ENCODE results near the gene RWDD1.

- TF ChIP-seq, protein P1, sequence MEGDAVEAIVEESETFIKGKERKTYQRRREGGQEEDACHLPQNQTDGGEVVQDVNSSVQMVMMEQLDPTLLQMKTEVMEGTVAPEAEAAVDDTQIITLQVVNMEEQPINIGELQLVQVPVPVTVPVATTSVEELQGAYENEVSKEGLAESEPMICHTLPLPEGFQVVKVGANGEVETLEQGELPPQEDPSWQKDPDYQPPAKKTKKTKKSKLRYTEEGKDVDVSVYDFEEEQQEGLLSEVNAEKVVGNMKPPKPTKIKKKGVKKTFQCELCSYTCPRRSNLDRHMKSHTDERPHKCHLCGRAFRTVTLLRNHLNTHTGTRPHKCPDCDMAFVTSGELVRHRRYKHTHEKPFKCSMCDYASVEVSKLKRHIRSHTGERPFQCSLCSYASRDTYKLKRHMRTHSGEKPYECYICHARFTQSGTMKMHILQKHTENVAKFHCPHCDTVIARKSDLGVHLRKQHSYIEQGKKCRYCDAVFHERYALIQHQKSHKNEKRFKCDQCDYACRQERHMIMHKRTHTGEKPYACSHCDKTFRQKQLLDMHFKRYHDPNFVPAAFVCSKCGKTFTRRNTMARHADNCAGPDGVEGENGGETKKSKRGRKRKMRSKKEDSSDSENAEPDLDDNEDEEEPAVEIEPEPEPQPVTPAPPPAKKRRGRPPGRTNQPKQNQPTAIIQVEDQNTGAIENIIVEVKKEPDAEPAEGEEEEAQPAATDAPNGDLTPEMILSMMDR (conservative IDR thresholded peaks at IDR 0.05; ENCODE audit: low read length): no peak
- no peak for TF ChIP-seq EZH2phosphoT487 (IDR thresholded peaks at IDR 0.05; ENCODE audit: borderline replicate concordance, low read depth, low read length)
Measured at GRCh38 chr6:116528780-116529179, 42.5 kb upstream of the RWDD1 start.

All from OCI-LY7 (cell line).